8988T (cell line): ENCODE data around the gene ACAD8.
"Not testable (repeated sequence)": the region's sequence is repeated elsewhere in the genome, so short reads cannot be mapped to it uniquely, and the experiment has no call there.

Experiments
- DNase-seq: peaks from one replicate; pipeline ENCODE4 v3.0.0; 2011

Gene ACAD8

GRCh38 chr11:134242376-134242775, 11.0 kb upstream of the ACAD8 start:
- no peak for DNase-seq

GRCh38 chr11:134243913-134244312, 9.5 kb upstream of the ACAD8 start:
- no peak for DNase-seq

GRCh38 chr11:134244593-134244992, 8.8 kb upstream of the ACAD8 start:
- DNase-seq: peak; percentile 49

GRCh38 chr11:134245434-134245833, 7.9 kb upstream of the ACAD8 start:
- no peak for DNase-seq

GRCh38 chr11:134246100-134246499, 7.3 kb upstream of the ACAD8 start:
- no peak for DNase-seq

GRCh38 chr11:134246678-134247077, 6.7 kb upstream of the ACAD8 start:
- no peak for DNase-seq

- no peak for DNase-seq
Observed at GRCh38 chr11:134248910-134249480, 4.4 kb upstream of the ACAD8 start.

GRCh38 chr11:134250246-134250645, 3.1 kb upstream of the ACAD8 start:
- no peak for DNase-seq

- DNase-seq: no peak
Observed at GRCh38 chr11:134250675-134251074, 2.7 kb upstream of the ACAD8 start.

- no peak for DNase-seq
Observed at GRCh38 chr11:134252346-134253187, 801 bp upstream of the ACAD8 start.

- no peak for DNase-seq
Observed at GRCh38 chr11:134254433-134255183, 1.2 kb downstream of the ACAD8 start.

GRCh38 chr11:134255184-134255561, 1.8 kb downstream of the ACAD8 start:
- DNase-seq: not testable (repeated sequence)

- DNase-seq: no peak
Observed at GRCh38 chr11:134257101-134257500, 3.7 kb downstream of the ACAD8 start.

- no peak for DNase-seq
Observed at GRCh38 chr11:134258577-134258976, 5.2 kb downstream of the ACAD8 start.

- no peak for DNase-seq
Observed at GRCh38 chr11:134260503-134260902, 7.1 kb downstream of the ACAD8 start.

GRCh38 chr11:134260983-134261382, 7.6 kb downstream of the ACAD8 start:
- no peak for DNase-seq

- DNase-seq: peak; percentile 69
Observed at GRCh38 chr11:134261626-134262488, 8.5 kb downstream of the ACAD8 start.

- no peak for DNase-seq
Observed at GRCh38 chr11:134264966-134265764, 11.8 kb downstream of the ACAD8 start.

- no peak for DNase-seq
Observed at GRCh38 chr11:134266440-134266839, 13.1 kb downstream of the ACAD8 start.

- DNase-seq: no peak
Observed at GRCh38 chr11:134266841-134267251, 13.5 kb downstream of the ACAD8 start.

GRCh38 chr11:134267461-134267860, 14.1 kb downstream of the ACAD8 start:
- DNase-seq: no peak

- DNase-seq: no peak
Observed at GRCh38 chr11:134267966-134268365, 14.6 kb downstream of the ACAD8 start.
